ENCODE data around the gene AXIN1. TPM values are rescaled to one million over a fixed set of nuclear protein-coding genes. Genes with fewer than 3 reads are reported as not detected.

Gene AXIN1
- total RNA-seq, 1 experiment from 2014 or later = 49.8 TPM

DNA sequence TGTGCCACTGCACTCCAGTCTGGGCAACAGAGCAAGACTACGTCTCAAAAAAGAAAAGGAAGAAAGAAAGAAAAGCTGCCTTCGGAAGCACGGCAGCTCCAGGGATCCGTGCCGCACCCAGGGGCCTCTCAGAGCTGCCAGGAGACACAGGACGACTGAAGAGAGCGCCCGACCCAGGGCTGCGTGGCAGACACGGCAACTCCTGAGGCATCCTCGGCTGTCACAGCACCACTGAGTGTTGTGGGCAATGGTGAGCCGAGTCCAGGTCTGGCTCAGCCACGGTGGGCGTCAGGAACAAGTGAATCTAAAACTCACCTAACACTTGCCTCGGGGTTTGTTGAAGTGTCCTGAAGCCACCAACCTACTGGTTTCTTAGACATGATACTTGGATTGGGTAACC is 40.8 kb downstream of the AXIN1 start:
- H3K4me3 Mint-ChIP-seq (ENCODE audit: low read depth, unreplicated experiment) = no peak overlapping the region
- CTCF ChIA-PET = no interaction called here
- intact Hi-C loops (cut with micrococcal nuclease; ENCODE audit: unreplicated experiment) = no loop called here
- H3K27ac Mint-ChIP-seq (ENCODE audit: unreplicated experiment) = no peak overlapping the region
- peaks cover 37% of the 10 kb centered on the region for H3K36me3 Mint-ChIP-seq (ENCODE audit: insufficient read depth, unreplicated experiment)
- H3K4me1 Mint-ChIP-seq (ENCODE audit: low read depth, unreplicated experiment) = no peaks in the 10 kb centered on the region
- H3K9me3 Mint-ChIP-seq (ENCODE audit: low read depth, unreplicated experiment) = no peaks in the 10 kb centered on the region
- no peak for DNase-seq
- no peak for TF ChIP-seq CTCF (IDR thresholded peaks at IDR 0.05; ENCODE audit: unreplicated experiment)
- BruUV-seq (replicated peaks) = no TSS peak
- no peaks in the 10 kb centered on the region for H3K27me3 Mint-ChIP-seq (ENCODE audit: unreplicated experiment)

GRCh38 chr16:309476-309875 is 43.0 kb downstream of the AXIN1 start:
- Mint-ChIP-seq H3K36me3 (ENCODE audit: insufficient read depth, unreplicated experiment) (peaks cover 35% of the 10 kb centered on the region), H3K27me3 (ENCODE audit: unreplicated experiment) (no peaks in the 10 kb centered on the region), H3K4me1 (ENCODE audit: low read depth, unreplicated experiment) (no peaks in the 10 kb centered on the region), H3K27ac (ENCODE audit: unreplicated experiment) (no peak overlapping the region), H3K4me3 (ENCODE audit: low read depth, unreplicated experiment) (no peak overlapping the region), H3K9me3 (ENCODE audit: low read depth, unreplicated experiment) (no peaks in the 10 kb centered on the region)
- no TSS peak for BruUV-seq (replicated peaks)
- CTCF ChIA-PET = no interaction called here
- TF ChIP-seq CTCF (IDR thresholded peaks at IDR 0.05; ENCODE audit: unreplicated experiment) = no peak
- no peak for DNase-seq
- intact Hi-C loops (cut with micrococcal nuclease; ENCODE audit: unreplicated experiment) = no loop called here

DNA sequence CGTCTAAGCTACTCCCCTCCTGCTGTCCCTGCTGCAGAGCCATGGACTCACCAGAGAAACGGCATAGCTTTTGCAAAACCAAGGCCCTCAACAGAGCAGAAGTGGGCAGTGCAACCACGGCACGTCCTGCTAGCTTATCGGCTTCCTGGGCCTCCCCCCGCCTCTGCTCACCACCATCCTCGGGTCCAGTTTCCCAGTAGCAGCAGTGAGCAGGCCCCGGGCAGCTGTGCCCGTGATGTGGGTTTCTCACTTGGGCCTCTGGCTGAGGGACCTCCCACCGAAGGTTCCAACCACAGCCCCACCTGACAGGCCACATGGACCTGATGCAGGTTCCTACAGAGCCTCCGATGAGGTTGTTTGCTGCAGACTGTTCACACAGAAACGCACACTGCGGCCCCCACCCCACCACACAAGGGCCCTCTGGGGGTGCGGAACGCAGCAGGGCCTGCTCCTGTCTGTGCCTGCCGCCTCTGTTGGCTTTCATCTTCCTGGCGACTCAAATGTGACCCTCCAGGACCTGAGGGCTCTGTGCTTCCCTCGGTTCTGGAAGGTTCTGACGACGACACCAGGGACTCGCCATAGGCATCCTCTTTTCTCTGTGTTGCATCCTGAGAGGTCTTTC is 44.7 kb downstream of the AXIN1 start:
- no peaks in the 10 kb centered on the region for H3K27me3 Mint-ChIP-seq (ENCODE audit: unreplicated experiment)
- BruUV-seq (replicated peaks) = no TSS peak
- no peak overlapping the region for H3K4me3 Mint-ChIP-seq (ENCODE audit: low read depth, unreplicated experiment)
- H3K27ac Mint-ChIP-seq (ENCODE audit: unreplicated experiment) = no peak overlapping the region
- H3K9me3 Mint-ChIP-seq (ENCODE audit: low read depth, unreplicated experiment) = no peaks in the 10 kb centered on the region
- TF ChIP-seq CTCF (IDR thresholded peaks at IDR 0.05; ENCODE audit: unreplicated experiment) = no peak
- peaks cover 44% of the 10 kb centered on the region for H3K36me3 Mint-ChIP-seq (ENCODE audit: insufficient read depth, unreplicated experiment)
- intact Hi-C loops (cut with micrococcal nuclease; ENCODE audit: unreplicated experiment) = no loop called here
- CTCF ChIA-PET = no interaction called here
- H3K4me1 Mint-ChIP-seq (ENCODE audit: low read depth, unreplicated experiment) = no peaks in the 10 kb centered on the region
- DNase-seq = no peak

DNA sequence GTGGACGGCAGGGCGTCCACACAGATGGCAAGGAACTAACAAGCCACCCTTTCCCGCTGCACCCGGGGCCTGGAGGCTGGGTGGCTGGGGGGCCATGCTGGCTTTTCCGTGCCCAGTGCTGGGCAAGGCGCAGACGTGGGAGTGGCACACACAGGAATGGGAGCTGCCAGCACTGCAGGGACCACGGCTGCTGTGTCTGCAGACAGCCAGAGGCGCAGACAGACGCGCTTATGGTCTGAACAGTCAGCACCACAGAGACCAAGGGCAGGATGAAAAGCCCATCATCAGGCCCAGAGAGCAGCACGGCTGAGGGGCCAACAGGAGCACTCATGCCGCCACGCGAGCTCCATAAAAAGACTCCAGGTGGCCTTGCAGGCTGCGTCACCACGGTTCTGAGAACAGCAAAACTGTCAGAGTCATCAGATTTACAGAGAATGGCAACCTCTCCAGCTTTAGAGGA is 45.6 kb downstream of the AXIN1 start:
- Mint-ChIP-seq H3K27me3 (ENCODE audit: unreplicated experiment) (no peaks in the 10 kb centered on the region), H3K27ac (ENCODE audit: unreplicated experiment) (no peak overlapping the region), H3K4me1 (ENCODE audit: low read depth, unreplicated experiment) (no peaks in the 10 kb centered on the region), H3K36me3 (ENCODE audit: insufficient read depth, unreplicated experiment) (peaks cover 50% of the 10 kb centered on the region), H3K9me3 (ENCODE audit: low read depth, unreplicated experiment) (no peaks in the 10 kb centered on the region), H3K4me3 (ENCODE audit: low read depth, unreplicated experiment) (no peak overlapping the region)
- intact Hi-C loops (cut with micrococcal nuclease; ENCODE audit: unreplicated experiment) = no loop called here
- no TSS peak for BruUV-seq (replicated peaks)
- CTCF ChIA-PET = no interaction called here
- TF ChIP-seq CTCF (IDR thresholded peaks at IDR 0.05; ENCODE audit: unreplicated experiment) = no peak
- no peak for DNase-seq

Measured in Calu3 (cell line).